ENCODE data around the gene PYGL.

DNA sequence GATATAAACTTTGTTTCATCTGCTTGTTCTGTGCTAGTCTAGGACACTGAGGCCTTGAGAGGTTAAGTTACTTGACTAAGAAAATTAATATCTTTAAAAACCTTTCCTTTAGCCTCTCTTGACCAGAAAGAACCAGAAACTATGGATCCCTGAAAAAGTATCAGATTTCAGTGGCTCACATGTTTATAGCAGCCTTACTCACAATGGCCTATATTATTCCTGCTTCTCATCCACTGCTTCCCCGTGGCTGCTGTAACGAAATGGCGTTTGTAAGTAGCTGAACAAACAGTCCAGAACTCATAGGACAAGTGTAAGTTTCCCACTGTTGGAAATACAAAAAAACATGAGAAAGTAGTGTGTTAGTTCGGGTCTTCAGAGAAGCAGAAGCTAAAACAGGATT, 3.2 kb upstream of the PYGL start:
- TF ChIP-seq, protein P1, sequence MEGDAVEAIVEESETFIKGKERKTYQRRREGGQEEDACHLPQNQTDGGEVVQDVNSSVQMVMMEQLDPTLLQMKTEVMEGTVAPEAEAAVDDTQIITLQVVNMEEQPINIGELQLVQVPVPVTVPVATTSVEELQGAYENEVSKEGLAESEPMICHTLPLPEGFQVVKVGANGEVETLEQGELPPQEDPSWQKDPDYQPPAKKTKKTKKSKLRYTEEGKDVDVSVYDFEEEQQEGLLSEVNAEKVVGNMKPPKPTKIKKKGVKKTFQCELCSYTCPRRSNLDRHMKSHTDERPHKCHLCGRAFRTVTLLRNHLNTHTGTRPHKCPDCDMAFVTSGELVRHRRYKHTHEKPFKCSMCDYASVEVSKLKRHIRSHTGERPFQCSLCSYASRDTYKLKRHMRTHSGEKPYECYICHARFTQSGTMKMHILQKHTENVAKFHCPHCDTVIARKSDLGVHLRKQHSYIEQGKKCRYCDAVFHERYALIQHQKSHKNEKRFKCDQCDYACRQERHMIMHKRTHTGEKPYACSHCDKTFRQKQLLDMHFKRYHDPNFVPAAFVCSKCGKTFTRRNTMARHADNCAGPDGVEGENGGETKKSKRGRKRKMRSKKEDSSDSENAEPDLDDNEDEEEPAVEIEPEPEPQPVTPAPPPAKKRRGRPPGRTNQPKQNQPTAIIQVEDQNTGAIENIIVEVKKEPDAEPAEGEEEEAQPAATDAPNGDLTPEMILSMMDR (IDR thresholded peaks at IDR 0.05; ENCODE audit: low read depth, low read length) = no peak
- TF ChIP-seq POLR2A (IDR thresholded peaks at IDR 0.05; ENCODE audit: extremely low read depth, insufficient read length) (no peak), MYC (IDR thresholded peaks at IDR 0.05; ENCODE audit: low read depth, low read length) (no peak)
- TF ChIP-seq, protein P2, sequence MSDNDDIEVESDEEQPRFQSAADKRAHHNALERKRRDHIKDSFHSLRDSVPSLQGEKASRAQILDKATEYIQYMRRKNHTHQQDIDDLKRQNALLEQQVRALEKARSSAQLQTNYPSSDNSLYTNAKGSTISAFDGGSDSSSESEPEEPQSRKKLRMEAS (IDR thresholded peaks at IDR 0.05; ENCODE audit: low read depth, low read length) = no peak
